ENCODE measurements around the gene CDRT4.

The CDRT4 gene

DNA sequence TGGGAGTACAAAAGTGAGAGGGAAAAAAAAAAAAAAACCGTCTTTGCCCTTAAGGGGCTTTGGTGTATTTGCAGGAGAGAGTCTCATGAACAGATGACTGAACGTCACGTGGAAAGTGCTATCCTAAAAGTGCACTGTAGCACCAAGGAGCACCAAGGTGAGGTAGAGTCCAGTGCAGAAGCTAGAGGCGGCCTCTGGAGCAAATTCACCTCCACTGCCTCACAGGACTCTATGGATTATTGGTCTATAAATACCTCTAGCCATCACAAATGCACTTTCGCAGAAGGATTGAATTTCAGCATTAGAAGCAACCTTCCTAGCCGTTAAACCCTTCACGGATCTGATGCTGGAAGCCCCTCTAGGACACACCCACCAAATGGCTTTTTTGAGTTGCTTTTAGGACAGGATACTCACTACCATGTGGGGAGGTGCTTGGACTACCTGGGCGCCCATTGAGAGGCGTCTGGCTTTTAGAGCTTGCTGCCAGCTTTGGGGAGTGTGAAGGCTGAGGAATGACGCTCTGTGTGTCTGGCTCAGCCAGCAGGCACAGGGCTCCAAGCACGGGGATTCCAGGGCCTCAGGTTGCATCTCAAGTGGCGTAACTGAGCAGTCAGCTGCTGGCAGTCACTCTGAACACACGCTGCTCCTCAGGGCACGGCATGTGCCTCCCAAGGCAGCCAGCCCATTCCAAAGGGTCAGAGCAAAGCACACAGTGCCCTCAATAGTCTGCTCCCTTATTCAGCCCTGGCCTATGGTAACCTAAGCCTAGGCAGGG is 52.7 kb downstream of the CDRT4 start:
- H3K9me3 ChIP-seq (ENCODE audit: insufficient read depth, low read length), result no peaks in the 10 kb centered on the region

DNA sequence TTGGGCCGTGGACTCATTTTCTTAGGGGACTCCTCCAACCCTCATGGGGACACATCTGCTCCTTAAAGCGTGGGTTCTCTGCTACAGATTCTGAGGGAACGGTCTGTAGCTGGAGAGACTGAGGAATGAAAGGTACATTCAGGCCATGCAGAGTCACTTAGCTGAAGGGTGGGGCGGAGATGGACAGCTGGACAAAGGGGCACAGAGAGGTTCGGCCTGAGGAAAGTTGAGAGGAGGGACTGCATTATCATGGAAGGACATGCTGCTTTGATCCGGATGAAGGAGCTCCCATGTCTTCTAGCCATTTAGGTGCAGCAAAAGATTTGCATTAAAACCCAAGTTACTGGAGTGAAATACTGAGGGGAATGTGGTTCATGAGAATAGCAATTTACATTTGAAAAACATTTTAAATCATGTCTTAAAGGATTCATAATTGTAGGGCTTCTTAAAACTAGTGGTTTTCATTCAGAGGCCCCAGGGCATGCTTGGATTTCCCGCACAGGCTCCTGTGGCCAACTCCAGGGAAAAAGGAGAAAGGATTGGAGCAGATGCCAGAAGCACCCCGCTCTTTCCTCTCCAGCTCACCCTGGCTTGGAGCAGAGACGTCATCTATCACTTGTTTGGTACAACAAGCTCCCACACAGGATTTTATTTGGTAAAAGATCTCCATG is 54.2 kb downstream of the CDRT4 start:
- Histone ChIP-seq H4K20me1 (ENCODE audit: low read depth, low read length) (no peaks in the 10 kb centered on the region), H3K27ac (ENCODE audit: low read depth, low read length) (no peak overlapping the region), H3F3A (ENCODE audit: insufficient read depth) (no peaks in the 10 kb centered on the region)

More for the DNA sequence above, 52.7 kb downstream of the CDRT4 start:
- TF ChIP-seq, protein P1, sequence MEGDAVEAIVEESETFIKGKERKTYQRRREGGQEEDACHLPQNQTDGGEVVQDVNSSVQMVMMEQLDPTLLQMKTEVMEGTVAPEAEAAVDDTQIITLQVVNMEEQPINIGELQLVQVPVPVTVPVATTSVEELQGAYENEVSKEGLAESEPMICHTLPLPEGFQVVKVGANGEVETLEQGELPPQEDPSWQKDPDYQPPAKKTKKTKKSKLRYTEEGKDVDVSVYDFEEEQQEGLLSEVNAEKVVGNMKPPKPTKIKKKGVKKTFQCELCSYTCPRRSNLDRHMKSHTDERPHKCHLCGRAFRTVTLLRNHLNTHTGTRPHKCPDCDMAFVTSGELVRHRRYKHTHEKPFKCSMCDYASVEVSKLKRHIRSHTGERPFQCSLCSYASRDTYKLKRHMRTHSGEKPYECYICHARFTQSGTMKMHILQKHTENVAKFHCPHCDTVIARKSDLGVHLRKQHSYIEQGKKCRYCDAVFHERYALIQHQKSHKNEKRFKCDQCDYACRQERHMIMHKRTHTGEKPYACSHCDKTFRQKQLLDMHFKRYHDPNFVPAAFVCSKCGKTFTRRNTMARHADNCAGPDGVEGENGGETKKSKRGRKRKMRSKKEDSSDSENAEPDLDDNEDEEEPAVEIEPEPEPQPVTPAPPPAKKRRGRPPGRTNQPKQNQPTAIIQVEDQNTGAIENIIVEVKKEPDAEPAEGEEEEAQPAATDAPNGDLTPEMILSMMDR (IDR thresholded peaks at IDR 0.05; ENCODE audit: insufficient read depth, low read length, poor library complexity, severe bottlenecking), result no peak
- TF ChIP-seq EZH2phosphoT487 (conservative IDR thresholded peaks at IDR 0.05; ENCODE audit: low read length), result no peak
- Histone ChIP-seq H3K4me3 (ENCODE audit: insufficient read depth, low read length, poor library complexity, severe bottlenecking) (no peak overlapping the region), H3K36me3 (ENCODE audit: low read length) (no peaks in the 10 kb centered on the region), H3K9ac (ENCODE audit: low read length) (no peak overlapping the region), H2AFZ (ENCODE audit: low read depth, low read length, severe bottlenecking) (no peak overlapping the region), H4K20me1 (ENCODE audit: low read depth, low read length) (no peaks in the 10 kb centered on the region), H3K27me3 (ENCODE audit: low read length) (no peaks in the 10 kb centered on the region), H3K79me2 (ENCODE audit: insufficient read depth, low read length) (no peaks in the 10 kb centered on the region), H3K4me2 (ENCODE audit: low read depth, low read length, poor library complexity, severe bottlenecking) (no peak overlapping the region), H3K27ac (ENCODE audit: low read depth, low read length) (no peak overlapping the region), H3K9me2 (replicated peaks; ENCODE audit: insufficient read depth, low read length) (no peaks in the 10 kb centered on the region), H3F3A (ENCODE audit: insufficient read depth) (no peaks in the 10 kb centered on the region)

DNA sequence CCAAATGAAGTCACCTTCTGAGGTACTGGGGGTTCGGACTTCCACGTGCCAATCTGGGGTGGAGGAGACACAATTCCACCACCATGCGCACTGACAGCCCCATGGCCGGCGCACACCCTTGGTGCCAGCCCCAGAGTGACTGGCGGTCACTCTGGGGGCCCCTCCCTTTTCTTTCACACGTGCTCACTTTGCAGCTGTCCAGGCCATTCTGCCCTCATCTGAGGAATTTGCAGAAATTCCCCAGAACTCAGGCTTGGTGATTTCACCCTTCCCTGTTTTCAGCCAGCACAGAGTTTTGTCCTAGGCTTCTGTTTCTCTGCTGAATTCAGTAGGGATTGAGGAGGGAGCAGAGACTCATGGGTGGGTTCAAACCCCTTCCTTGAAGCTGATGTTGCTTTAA is 54.8 kb downstream of the CDRT4 start:
- no peaks in the 10 kb centered on the region for H3K9me3 ChIP-seq (ENCODE audit: insufficient read depth, low read length)
- H3K9ac ChIP-seq (ENCODE audit: low read length), result no peak overlapping the region
- H3K4me3 ChIP-seq (ENCODE audit: insufficient read depth, low read length, poor library complexity, severe bottlenecking), result no peak overlapping the region
- no peak overlapping the region for H3K4me2 ChIP-seq (ENCODE audit: low read depth, low read length, poor library complexity, severe bottlenecking)
- H3F3A ChIP-seq (ENCODE audit: insufficient read depth), result no peaks in the 10 kb centered on the region
- H2AFZ ChIP-seq (ENCODE audit: low read depth, low read length, severe bottlenecking), result no peak overlapping the region
- TF ChIP-seq, protein P1 (IDR thresholded peaks at IDR 0.05; ENCODE audit: insufficient read depth, low read length, poor library complexity, severe bottlenecking), result no peak
- TF ChIP-seq EZH2phosphoT487 (conservative IDR thresholded peaks at IDR 0.05; ENCODE audit: low read length), result no peak
- H3K27me3 ChIP-seq (ENCODE audit: low read length), result no peaks in the 10 kb centered on the region
- no peaks in the 10 kb centered on the region for H3K9me2 ChIP-seq (replicated peaks; ENCODE audit: insufficient read depth, low read length)
- no peak overlapping the region for H3K27ac ChIP-seq (ENCODE audit: low read depth, low read length)
- no peaks in the 10 kb centered on the region for H4K20me1 ChIP-seq (ENCODE audit: low read depth, low read length)
- no peaks in the 10 kb centered on the region for H3K36me3 ChIP-seq (ENCODE audit: low read length)
- H3K79me2 ChIP-seq (ENCODE audit: insufficient read depth, low read length), result no peaks in the 10 kb centered on the region

More for the DNA sequence above, 54.2 kb downstream of the CDRT4 start:
- H3K9ac ChIP-seq (ENCODE audit: low read length), result no peak overlapping the region
- H3K4me3 ChIP-seq (ENCODE audit: insufficient read depth, low read length, poor library complexity, severe bottlenecking), result no peak overlapping the region
- H3K4me2 ChIP-seq (ENCODE audit: low read depth, low read length, poor library complexity, severe bottlenecking), result no peak overlapping the region
- H3K79me2 ChIP-seq (ENCODE audit: insufficient read depth, low read length), result no peaks in the 10 kb centered on the region
- no peaks in the 10 kb centered on the region for H3K27me3 ChIP-seq (ENCODE audit: low read length)
- no peak overlapping the region for H2AFZ ChIP-seq (ENCODE audit: low read depth, low read length, severe bottlenecking)
- no peak for TF ChIP-seq EZH2phosphoT487 (conservative IDR thresholded peaks at IDR 0.05; ENCODE audit: low read length)
- TF ChIP-seq, protein P1 (IDR thresholded peaks at IDR 0.05; ENCODE audit: insufficient read depth, low read length, poor library complexity, severe bottlenecking), result no peak
- H3K9me2 ChIP-seq (replicated peaks; ENCODE audit: insufficient read depth, low read length), result no peaks in the 10 kb centered on the region
- no peaks in the 10 kb centered on the region for H3K36me3 ChIP-seq (ENCODE audit: low read length)
- H3K9me3 ChIP-seq (ENCODE audit: insufficient read depth, low read length), result no peaks in the 10 kb centered on the region
